ENCODE data around the gene PLPPR1. TPM values are rescaled to one million over a fixed set of nuclear protein-coding genes. Genes with fewer than 3 reads are reported as not detected.

The PLPPR1 gene
- total and polyA plus RNA-seq, 4 donors, result 1.2 to 26.3 (median 2.4) TPM

GRCh38 chr9:101353683-101354082 lies 325.2 kb downstream of the PLPPR1 start:
- 37% methylated on average over 2 of the region's 2 CpGs for WGBS
- Histone ChIP-seq H3K27ac (ENCODE audit: low read depth in 1 of 2, low read length in 2 of 2) (peak overlapping the region; percentile 80 to 82), H3K9ac (ENCODE audit: low read depth in 1 of 2, low read length in 2 of 2) (no peak overlapping the region), H3K27me3 (ENCODE audit: control insufficient read depth in 4 of 4, insufficient read depth in 4 of 4, low read length in 3 of 4) (no peaks in the 10 kb centered on the region), H3K36me3 (ENCODE audit: control insufficient read depth in 4 of 4, insufficient read depth in 3 of 4, low read depth in 1 of 4, low read length in 3 of 4) (peaks cover 0 to 1% (median 0%) of the 10 kb centered on the region in 4 donors), H3K9me3 (ENCODE audit: control insufficient read depth in 4 of 4, low read length in 3 of 4) (no peaks in the 10 kb centered on the region), H3K4me3 (ENCODE audit: low read depth in 1 of 3, low read length in 3 of 3) (no peak overlapping the region), H3K4me1 (ENCODE audit: control insufficient read depth in 4 of 4, insufficient read depth in 4 of 4, low read length in 3 of 4) (peaks cover 11 to 55% (median 20%) of the 10 kb centered on the region in 4 donors)
- DNase-seq (ENCODE audit: low spot score), result no peak
- TF ChIP-seq RXRA (IDR thresholded peaks at IDR 0.05) (peak in 1 of 2 donors; percentile 8), NR2F2 (IDR thresholded peaks at IDR 0.05) (no peak), GABPA (IDR thresholded peaks at IDR 0.05 in 1 of 2, conservative IDR thresholded peaks at IDR 0.05 in 1 of 2) (no peak), MAX (IDR thresholded peaks at IDR 0.05) (no peak), RAD21 (IDR thresholded peaks at IDR 0.05) (no peak), SP1 (IDR thresholded peaks at IDR 0.05) (peak; percentile 19), HNF4A (conservative IDR thresholded peaks at IDR 0.05) (peak in 1 of 2 donors; percentile 13)

GRCh38 chr9:101354143-101354764 lies 325.7 kb downstream of the PLPPR1 start:
- WGBS, result 74% methylated on average over 5 of the region's 5 CpGs
- TF ChIP-seq NR2F2 (IDR thresholded peaks at IDR 0.05) (no peak), TAF1 (conservative IDR thresholded peaks at IDR 0.05) (no peak), YY1 (IDR thresholded peaks at IDR 0.05) (peak; percentile 81), HNF4G (IDR thresholded peaks at IDR 0.05) (peak; percentile 90), EGR1 (IDR thresholded peaks at IDR 0.05; ENCODE audit: low read depth in 2 of 2) (no peak), ATF3 (IDR thresholded peaks at IDR 0.05) (peak; percentile 94), JUND (IDR thresholded peaks at IDR 0.05) (peak; percentile 99), FOXA1 (IDR thresholded peaks at IDR 0.05) (peak; percentile 48), SP1 (IDR thresholded peaks at IDR 0.05) (peak; percentile 79), MAX (IDR thresholded peaks at IDR 0.05) (peak; percentile 45), ZBTB33 (IDR thresholded peaks at IDR 0.05) (peak; percentile 62), GABPA (IDR thresholded peaks at IDR 0.05 in 1 of 2, conservative IDR thresholded peaks at IDR 0.05 in 1 of 2) (no peak), CTCF (IDR thresholded peaks at IDR 0.05; ENCODE audit: low read depth, low read length, missing input control) (no peak), REST (IDR thresholded peaks at IDR 0.05) (peak; percentile 58), RAD21 (IDR thresholded peaks at IDR 0.05) (peak; percentile 38 to 52), HNF4A (conservative IDR thresholded peaks at IDR 0.05) (peak; percentile 97), FOXA2 (IDR thresholded peaks at IDR 0.05) (no peak), RXRA (IDR thresholded peaks at IDR 0.05) (peak; percentile 45 to 69)
- peaks cover 0 to 1% (median 0%) of the 10 kb centered on the region in 4 donors for H3K36me3 ChIP-seq (ENCODE audit: control insufficient read depth in 4 of 4, insufficient read depth in 3 of 4, low read depth in 1 of 4, low read length in 3 of 4)
- no peaks in the 10 kb centered on the region for H3K27me3 ChIP-seq (ENCODE audit: control insufficient read depth in 4 of 4, insufficient read depth in 4 of 4, low read length in 3 of 4)
- no peak overlapping the region for H3K9ac ChIP-seq (ENCODE audit: low read depth in 1 of 2, low read length in 2 of 2)
- no peak overlapping the region for H3K4me3 ChIP-seq (ENCODE audit: low read depth in 1 of 3, low read length in 3 of 3)
- no peaks in the 10 kb centered on the region for H3K9me3 ChIP-seq (ENCODE audit: control insufficient read depth in 4 of 4, low read length in 3 of 4)
- peaks cover 11 to 52% (median 20%) of the 10 kb centered on the region in 4 donors for H3K4me1 ChIP-seq (ENCODE audit: control insufficient read depth in 4 of 4, insufficient read depth in 4 of 4, low read length in 3 of 4)
- DNase-seq (ENCODE audit: low spot score), result no peak
- peak overlapping the region; percentile 80 to 82 for H3K27ac ChIP-seq (ENCODE audit: low read depth in 1 of 2, low read length in 2 of 2)
